Loucy (cell line): ENCODE data around the gene ADGRL3.

Source experiments
- EZH2phosphoT487 ChIP-seq: fragments of 200-600 bp; IDR thresholded peaks from 2 replicates; pipeline ENCODE4 v1.6.1; 2018; ENCODE audit warnings: antibody characterized with exemption, mild to moderate bottlenecking, moderate library complexity, borderline replicate concordance
- TF ChIP-seq, protein P1 (sequence below): fragments of 200-600 bp; sonication (generic); conservative IDR thresholded peaks from 2 replicates; pipeline ENCODE4 v1.5.1; 2014; ENCODE audit warnings: mild to moderate bottlenecking, antibody characterized with exemption, low read length

GRCh38 chr4:61473306-61473705, 273.2 kb downstream of the ADGRL3 start:
- no peak for TF ChIP-seq EZH2phosphoT487
- TF ChIP-seq, protein P1, sequence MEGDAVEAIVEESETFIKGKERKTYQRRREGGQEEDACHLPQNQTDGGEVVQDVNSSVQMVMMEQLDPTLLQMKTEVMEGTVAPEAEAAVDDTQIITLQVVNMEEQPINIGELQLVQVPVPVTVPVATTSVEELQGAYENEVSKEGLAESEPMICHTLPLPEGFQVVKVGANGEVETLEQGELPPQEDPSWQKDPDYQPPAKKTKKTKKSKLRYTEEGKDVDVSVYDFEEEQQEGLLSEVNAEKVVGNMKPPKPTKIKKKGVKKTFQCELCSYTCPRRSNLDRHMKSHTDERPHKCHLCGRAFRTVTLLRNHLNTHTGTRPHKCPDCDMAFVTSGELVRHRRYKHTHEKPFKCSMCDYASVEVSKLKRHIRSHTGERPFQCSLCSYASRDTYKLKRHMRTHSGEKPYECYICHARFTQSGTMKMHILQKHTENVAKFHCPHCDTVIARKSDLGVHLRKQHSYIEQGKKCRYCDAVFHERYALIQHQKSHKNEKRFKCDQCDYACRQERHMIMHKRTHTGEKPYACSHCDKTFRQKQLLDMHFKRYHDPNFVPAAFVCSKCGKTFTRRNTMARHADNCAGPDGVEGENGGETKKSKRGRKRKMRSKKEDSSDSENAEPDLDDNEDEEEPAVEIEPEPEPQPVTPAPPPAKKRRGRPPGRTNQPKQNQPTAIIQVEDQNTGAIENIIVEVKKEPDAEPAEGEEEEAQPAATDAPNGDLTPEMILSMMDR, result no peak
